ENCODE results near the gene AQP6.

GRCh38 chr12:49965836-49966235 lies 6.9 kb upstream of the AQP6 start:
- TF ChIP-seq CTCF (conservative IDR thresholded peaks at IDR 0.05 in 1 of 2, IDR thresholded peaks at IDR 0.05 in 1 of 2; ENCODE audit: low read depth in 1 of 2, low read length in 2 of 2) (no peak), EZH2 (IDR thresholded peaks at IDR 0.05; ENCODE audit: low read length, missing control alignments) (no peak)

Measured in fibroblast of lung (primary cell).